ENCODE measurements around the gene USO1.

USO1 gene

DNA sequence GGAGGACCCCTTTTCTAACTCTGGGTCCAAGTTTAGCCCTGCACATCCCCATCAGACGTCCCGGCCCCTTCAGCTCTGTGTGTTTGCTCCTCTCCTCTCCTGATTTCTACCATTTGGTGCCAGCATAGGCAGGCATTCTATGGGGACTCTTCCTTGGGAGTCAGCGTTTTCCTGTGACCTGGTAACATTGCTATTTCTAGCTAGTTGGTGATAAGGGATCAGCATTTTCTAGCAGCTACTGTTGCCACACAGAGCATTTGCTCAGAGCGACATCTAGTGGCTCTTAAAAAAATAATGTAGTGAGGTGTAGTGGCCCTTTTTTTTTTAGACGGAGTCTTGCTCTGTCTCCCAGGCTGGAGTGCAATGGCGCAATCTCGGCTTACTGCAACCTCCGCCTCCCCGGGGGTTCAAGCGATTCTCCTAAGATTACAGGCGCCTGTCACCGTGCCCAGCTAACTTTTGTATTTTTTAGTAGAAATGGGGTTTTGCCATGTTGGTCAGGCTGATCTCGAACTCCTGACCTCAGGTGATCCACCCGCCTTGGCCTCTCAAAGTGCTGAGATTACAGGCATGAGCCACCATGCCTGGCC lies 123.9 kb downstream of the USO1 start:
- peak; percentile 48 to 76 for DNase-seq

DNA sequence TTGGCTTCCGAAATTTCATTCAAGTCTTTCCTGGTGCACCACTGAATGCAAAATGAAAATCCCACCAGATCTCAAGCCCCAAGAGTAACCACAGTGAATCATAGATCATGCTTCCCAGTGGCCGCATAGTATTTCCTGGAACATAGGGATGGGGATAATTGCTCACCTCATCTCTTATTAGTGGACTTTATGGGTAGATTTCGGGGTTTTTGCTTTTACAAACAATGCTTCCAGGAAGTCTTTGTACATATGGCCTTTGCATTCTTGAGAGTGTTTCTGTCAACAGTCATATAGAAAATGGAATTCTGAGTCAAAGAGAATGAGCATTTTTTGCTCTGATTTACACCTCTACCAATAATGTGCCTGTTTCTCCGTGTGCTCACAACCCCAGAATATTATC lies 124.5 kb downstream of the USO1 start:
- no peak for DNase-seq

DNA sequence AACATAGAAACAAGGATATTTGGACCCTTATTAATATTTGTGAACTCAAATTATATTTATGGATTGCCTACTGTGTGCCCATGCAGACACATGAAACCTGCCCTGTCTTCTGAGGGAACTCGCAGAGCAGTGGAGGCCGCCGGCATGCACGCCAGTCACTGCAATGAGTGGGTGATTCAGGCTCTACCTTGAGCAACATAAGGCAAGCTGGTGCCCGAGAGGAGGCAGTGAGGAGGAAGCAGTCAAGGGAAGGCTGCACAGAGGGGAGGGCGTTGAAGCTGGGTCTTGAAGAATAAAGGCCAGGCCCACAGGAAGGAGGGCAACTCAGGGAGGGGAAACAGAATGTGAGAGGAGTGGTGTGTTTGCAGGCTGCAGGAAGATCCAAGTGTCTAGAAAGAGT lies 125.1 kb downstream of the USO1 start:
- peak in 1 of 2 experiments; percentile 9 for DNase-seq

DNA sequence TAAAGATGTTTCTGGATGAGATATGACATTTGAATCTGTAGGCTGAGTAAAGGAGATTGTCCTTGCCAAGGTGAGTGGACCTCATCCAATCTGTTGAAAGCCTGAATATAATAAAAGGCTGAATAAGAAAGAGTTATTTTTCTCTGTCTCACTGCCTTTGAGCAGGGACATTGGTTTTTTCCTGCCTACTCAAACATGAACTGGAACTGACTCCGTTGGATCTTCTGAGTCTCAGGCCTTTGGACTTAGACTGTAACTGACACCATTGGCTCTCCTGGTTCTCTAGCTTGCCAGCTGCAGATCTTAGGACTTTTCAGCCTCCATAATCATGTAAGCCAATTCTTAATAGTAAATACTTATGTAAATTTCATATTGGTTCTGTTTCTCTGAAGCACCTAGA lies 134.3 kb downstream of the USO1 start:
- no peak for DNase-seq

DNA sequence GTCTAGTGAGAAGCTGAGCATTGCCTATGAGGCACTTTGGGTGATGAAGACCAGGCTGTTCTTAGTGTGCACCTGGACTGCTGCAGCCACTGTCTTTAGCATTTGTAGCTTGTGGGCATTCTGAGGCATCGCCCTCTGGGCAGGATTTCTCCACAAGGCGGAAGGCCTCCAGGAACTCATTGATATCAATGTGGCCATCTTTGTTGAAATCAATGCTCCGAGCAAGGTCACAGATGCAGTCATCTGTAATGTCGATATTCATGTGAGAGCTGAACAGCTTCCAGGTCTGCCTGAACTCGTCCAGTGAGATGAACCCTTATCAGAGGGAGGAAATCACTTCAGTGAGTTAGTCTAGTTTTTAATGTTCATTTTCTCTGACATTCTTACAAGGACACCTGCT lies 136.2 kb downstream of the USO1 start:
- no peak for DNase-seq
